A673 (cell line): ENCODE measurements around the gene EIF4E2.

ENCODE experiments used
- CTCF ChIP-seq: fragments of 300-800, 200-600 bp; sonication (generic); conservative IDR thresholded peaks from 2 replicates; pipeline ENCODE4 v1.5.1; 2017; ENCODE audit warnings: low read depth, mild to moderate bottlenecking, antibody characterized with exemption, low read length, moderate library complexity, mixed read lengths
- EZH2 ChIP-seq: fragments of 200-600 bp; sonication (generic); IDR thresholded peaks from 2 replicates; pipeline ENCODE4 v1.6.1; 2017; ENCODE audit warnings: borderline replicate concordance, low read depth, mild to moderate bottlenecking, mixed read lengths, antibody characterized with exemption, low read length; ENCODE audit not compliant: poor library complexity, severe bottlenecking

GRCh38 chr2:232568161-232568560 is 17.7 kb downstream of the EIF4E2 start:
- no peak for TF ChIP-seq CTCF
- no peak for TF ChIP-seq EZH2
